WTC11 (cell line): ENCODE data around the gene C22orf42. TPM values are rescaled to one million over a fixed set of nuclear protein-coding genes. Genes with fewer than 3 reads are reported as not detected.

Experiments used
- ATAC-seq: fragments of 200-7000 bp; cut with Tn5 transposase; 2 replicates; pipeline ENCODE4 v1.10.0; 2021; ENCODE audit warnings: mild to moderate bottlenecking, moderate library complexity
- CTCF ChIA-PET: fragments of 300-600 bp; sonication (Branson Sonifier 250); formaldehyde crosslinking; loops from one replicate; lab custom pipeline; 2021; ENCODE audit warnings: antibody characterized with exemption; lab: Charles Lee
- POLR2A ChIA-PET: fragments of 350-600 bp; sonication (Branson Sonifier 250); formaldehyde crosslinking; loops from one replicate; lab custom pipeline; 2021; ENCODE audit warnings: antibody characterized with exemption; lab: Charles Lee
- DNase-seq: peaks from one replicate; pipeline ENCODE4 v3.0.0; 2021; ENCODE audit warnings: low spot score
- H3K27ac Mint-ChIP-seq: 2 replicates; pipeline ENCODE4 v1.8.0; 2021; ENCODE audit warnings: mixed read lengths
- H3K27me3 Mint-ChIP-seq: 2 replicates; pipeline ENCODE4 v1.8.0; 2021; ENCODE audit warnings: low read depth, mild to moderate bottlenecking, moderate library complexity, mixed read lengths
- H3K36me3 Mint-ChIP-seq: 2 replicates; pipeline ENCODE4 v1.8.0; 2021; ENCODE audit warnings: mixed read lengths
- H3K4me1 Mint-ChIP-seq: 2 replicates; pipeline ENCODE4 v1.8.0; 2022; ENCODE audit warnings: mixed read lengths
- H3K4me3 Mint-ChIP-seq: 2 replicates; pipeline ENCODE4 v1.8.0; 2021; ENCODE audit warnings: mild to moderate bottlenecking, moderate library complexity, mixed read lengths
- H3K9me3 Mint-ChIP-seq: 2 replicates; pipeline ENCODE4 v1.8.0; 2021; ENCODE audit warnings: mixed read lengths
- ATF1 ChIP-seq: sonication (generic); formaldehyde crosslinking; IDR thresholded peaks from 2 replicates; pipeline ENCODE4 v1.8.1; 2023; ENCODE audit warnings: mild to moderate bottlenecking, moderate library complexity, missing genetic modification reagents
- ZNF263 ChIP-seq: sonication (generic); formaldehyde crosslinking; IDR thresholded peaks from 2 replicates; pipeline ENCODE4 v1.8.1; 2022; ENCODE audit warnings: low read depth, mild to moderate bottlenecking, moderate library complexity, missing genetic modification reagents
- total RNA-seq: library from RNA; stranded (reverse); gene quantifications from 3 replicates; pipeline ENCODE4 v1.2.3, GENCODE V29; 2021

C22orf42 gene
- total RNA-seq, 1 experiment from 2014 or later, result 0.61 TPM

GRCh38 chr22:32100711-32101110, 58.4 kb downstream of the C22orf42 start:
- H3K36me3 Mint-ChIP-seq, result no peaks in the 10 kb centered on the region
- ChIA-PET POLR2A (no interaction called here), CTCF (interaction anchor here (0.6 to 1.1 kb wide), 2 partner anchors 130 to 165 kb away, joined by 3 to 4 read pairs; no protein-coding TSS in a partner anchor)
- H3K27ac Mint-ChIP-seq, result no peak overlapping the region
- no peak overlapping the region for H3K4me3 Mint-ChIP-seq
- DNase-seq (no peak), ATAC-seq (no peak)
- H3K27me3 Mint-ChIP-seq, result peaks cover 18% of the 10 kb centered on the region
- TF ChIP-seq ATF1 (CRISPR knock-in tag), result no peak
- TF ChIP-seq ZNF263 (CRISPR knock-in tag), result no peak
- H3K9me3 Mint-ChIP-seq, result no peaks in the 10 kb centered on the region
- H3K4me1 Mint-ChIP-seq, result no peaks in the 10 kb centered on the region

Other genes with a start within 250 kb of the C22orf42 start
- 190 to 205 TPM (median 203 TPM) in 3 replicates for gene YWHAH, start 214.8 kb downstream of the C22orf42 start, total RNA-seq
- gene SLC5A1, start 116.0 kb downstream of the C22orf42 start, total RNA-seq, result not detected in 3 replicates
- 0.39 to 0.48 TPM (median 0.41 TPM) in 3 replicates for gene RFPL2, start 45.8 kb upstream of the C22orf42 start, total RNA-seq
- gene SLC5A4, start 96.0 kb upstream of the C22orf42 start, total RNA-seq, result 0.09 to 0.37 TPM (median 0.22 TPM) in 3 replicates
- gene RFPL3, start 198.6 kb upstream of the C22orf42 start, total RNA-seq, result 0.16 TPM in 1 of 3 replicates, not detected in the others